HepG2 (cell line): ENCODE data around the gene NFAT5. TPM values are rescaled to one million over a fixed set of nuclear protein-coding genes. Genes with fewer than 3 reads are reported as not detected.

ENCODE experiments used
- ATF7-NPFF ChIP-seq: sonication (generic); formaldehyde crosslinking; IDR thresholded peaks from 2 replicates; pipeline ENCODE4 v1.8.1; 2023; ENCODE audit warnings: mild to moderate bottlenecking, low read depth, missing genetic modification reagents, moderate library complexity
- BHLHE40 ChIP-seq: IDR thresholded peaks from 2 replicates; pipeline ENCODE4 v1.6.1; 2011; ENCODE audit warnings: low read length, improper control_type of control experiment
- HIVEP1 ChIP-seq: sonication (generic); formaldehyde crosslinking; IDR thresholded peaks from 2 replicates; pipeline ENCODE4 v1.4.0; 2020; ENCODE audit warnings: mild to moderate bottlenecking, missing genetic modification reagents
- KLF12 ChIP-seq: sonication (generic); formaldehyde crosslinking; IDR thresholded peaks from 2 replicates; pipeline ENCODE4 v1.4.0; 2020; ENCODE audit warnings: missing genetic modification reagents, borderline replicate concordance
- MAF1 ChIP-seq: sonication (generic); formaldehyde crosslinking; IDR thresholded peaks from 2 replicates; pipeline ENCODE4 v1.5.0; 2020; ENCODE audit warnings: missing genetic modification reagents, borderline replicate concordance
- MED8 ChIP-seq: sonication (generic); formaldehyde crosslinking; IDR thresholded peaks from 2 replicates; pipeline ENCODE4 v1.8.1; 2023; ENCODE audit warnings: mild to moderate bottlenecking, missing genetic modification reagents; ENCODE audit not compliant: insufficient replicate concordance
- NR1H2 ChIP-seq: sonication (generic); formaldehyde crosslinking; IDR thresholded peaks from 2 replicates; pipeline ENCODE4 v1.8.1; 2022; ENCODE audit warnings: low read depth, missing genetic modification reagents, borderline replicate concordance
- REPIN1 ChIP-seq: sonication (generic); formaldehyde crosslinking; IDR thresholded peaks from 2 replicates; pipeline ENCODE4 v1.8.0; 2022; ENCODE audit warnings: missing genetic modification reagents, low read depth, mild to moderate bottlenecking, borderline replicate concordance
- SMAD3 ChIP-seq: sonication (generic); formaldehyde crosslinking; IDR thresholded peaks from 2 replicates; pipeline ENCODE4 v1.4.0; 2020; ENCODE audit warnings: missing genetic modification reagents
- SNAPC2 ChIP-seq: sonication (generic); formaldehyde crosslinking; IDR thresholded peaks from 2 replicates; pipeline ENCODE4 v1.8.1; 2022; ENCODE audit warnings: mild to moderate bottlenecking, missing genetic modification reagents
- SP1 ChIP-seq, 2 experiments: fragments of 450-650 bp in 1 of 2; sonication (generic) in 1 of 2; formaldehyde crosslinking in 1 of 2; IDR thresholded peaks; 2 replicates each; pipeline versions ENCODE4 v1.4.0 to v1.6.1; 2016 to 2020; ENCODE audit warnings: missing genetic modification reagents in 1 of 2
- ZNF670 ChIP-seq: sonication (generic); formaldehyde crosslinking; IDR thresholded peaks from 2 replicates; pipeline ENCODE4 v1.8.0; 2022; ENCODE audit warnings: mild to moderate bottlenecking, missing genetic modification reagents, borderline replicate concordance
- ZNF775 ChIP-seq: sonication (generic); formaldehyde crosslinking; IDR thresholded peaks from 2 replicates; pipeline ENCODE4 v1.4.0; 2020; ENCODE audit warnings: missing genetic modification reagents, mild to moderate bottlenecking, moderate library complexity, borderline replicate concordance
- ZNF83 ChIP-seq: sonication (generic); formaldehyde crosslinking; IDR thresholded peaks from 2 replicates; pipeline ENCODE4 v1.4.0; 2020; ENCODE audit warnings: missing genetic modification reagents, mild to moderate bottlenecking, borderline replicate concordance
- ZSCAN20 ChIP-seq: sonication (generic); formaldehyde crosslinking; IDR thresholded peaks from 2 replicates; pipeline ENCODE4 v1.4.0; 2020; ENCODE audit warnings: missing genetic modification reagents, mild to moderate bottlenecking, borderline replicate concordance
- polyA plus RNA-seq, 8 experiments: library from polyadenylated mRNA; depleted of rRNA in 3 of 8; stranded (reverse) in 7 of 8; unstranded in 1 of 8; fragments of >200 nt; fragmentation: Illumina TruSeq in 4 of 8; extraction: Trizol in 4 of 8; gene quantifications; 2 replicates each; pipeline versions ENCODE4 v1.2.1 to v1.2.3, GENCODE V29; 2011 to 2016; ENCODE audit warnings: low read depth in 4 of 8, missing spikeins in 1 of 8, mixed read lengths in 1 of 8; ENCODE audit not compliant: insufficient read depth in 1 of 8
- total RNA-seq, 5 experiments: library from RNA; depleted of rRNA; stranded (reverse); fragments of >200 nt; fragmentation: Illumina TruSeq; extraction: Trizol; gene quantifications; 2 replicates each; pipeline ENCODE4 v1.2.3, GENCODE V29; 2016; ENCODE audit warnings: low read depth in 1 of 5
- TF ChIP-seq, protein P1 (sequence below): sonication (generic); formaldehyde crosslinking; IDR thresholded peaks from 2 replicates; pipeline ENCODE4 v1.4.0; 2020; ENCODE audit warnings: mild to moderate bottlenecking, missing genetic modification reagents, borderline replicate concordance
- TF ChIP-seq, protein P2 (sequence below): fragments of 450-650 bp; IDR thresholded peaks from 2 replicates; pipeline ENCODE4 v1.6.1; 2017; ENCODE audit warnings: mild to moderate bottlenecking
- TF ChIP-seq, protein P3 (sequence below): sonication (generic); formaldehyde crosslinking; IDR thresholded peaks from 2 replicates; pipeline ENCODE4 v1.4.0; 2020; ENCODE audit warnings: missing genetic modification reagents
- TF ChIP-seq, protein P4 (sequence below): sonication (generic); IDR thresholded peaks from 2 replicates; pipeline ENCODE4 v1.6.1; 2016; ENCODE audit warnings: low read depth, borderline replicate concordance

Gene NFAT5
- total and polyA plus RNA-seq, 2 of the 13 experiments (the other 11 are each of a cell fraction or from before 2014, with no cell fraction given): 20.5 to 54.3 TPM

DNA sequence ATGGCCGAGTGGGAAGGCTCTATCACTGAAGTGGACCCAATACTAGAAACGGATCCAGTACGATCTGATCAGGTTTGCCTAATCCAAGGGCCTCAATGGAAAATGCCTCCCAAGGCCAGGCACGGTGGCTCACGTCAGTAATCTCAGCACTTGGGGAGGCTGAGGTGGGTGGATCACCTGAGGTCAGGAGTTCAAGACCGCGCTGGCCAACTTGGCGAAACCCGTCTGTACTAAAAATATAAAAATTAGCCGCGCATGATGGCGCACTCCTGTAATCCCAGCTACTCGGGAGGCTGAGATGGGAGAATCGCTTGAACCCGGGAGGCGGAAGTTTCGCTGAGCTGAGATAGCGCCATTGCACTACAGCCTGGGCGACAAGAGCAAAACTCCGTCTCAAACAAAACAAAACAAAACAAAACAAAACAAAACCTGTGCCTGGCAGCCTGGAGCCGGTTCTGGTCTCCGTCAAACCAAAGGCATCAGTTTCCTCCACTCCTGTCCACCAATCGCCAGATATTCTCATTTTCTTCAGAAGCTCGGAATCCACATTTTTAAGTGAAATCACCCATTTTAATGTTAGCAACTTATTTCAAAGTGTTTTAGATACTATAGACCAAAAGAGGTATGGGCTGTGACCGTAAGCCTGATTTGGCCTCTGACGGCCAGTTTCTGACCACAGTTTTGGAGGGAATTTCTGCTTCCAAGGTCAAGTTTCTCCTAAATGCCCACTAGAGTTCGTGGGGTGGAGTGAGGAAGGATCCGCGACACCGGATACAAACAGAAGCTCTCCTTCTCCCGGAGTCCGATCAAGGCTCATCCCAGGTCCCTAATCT, 159.9 kb downstream of the NFAT5 start (continued):
- no peak for TF ChIP-seq SP1 (IDR thresholded peaks at IDR 0.05)
- TF ChIP-seq SP1 (CRISPR knock-in tag; IDR thresholded peaks at IDR 0.05): no peak
- no peak for TF ChIP-seq ZSCAN20 (CRISPR knock-in tag)
- TF ChIP-seq REPIN1 (CRISPR knock-in tag): no peak
- TF ChIP-seq SMAD3 (CRISPR knock-in tag): no peak; the same call in 1 of the 2 replicates
- no peak for TF ChIP-seq ATF7-NPFF (CRISPR knock-in tag)
- no peak for TF ChIP-seq KLF12 (CRISPR knock-in tag)
- TF ChIP-seq BHLHE40: no peak
- TF ChIP-seq HIVEP1 (CRISPR knock-in tag): no peak
- TF ChIP-seq, protein P1, sequence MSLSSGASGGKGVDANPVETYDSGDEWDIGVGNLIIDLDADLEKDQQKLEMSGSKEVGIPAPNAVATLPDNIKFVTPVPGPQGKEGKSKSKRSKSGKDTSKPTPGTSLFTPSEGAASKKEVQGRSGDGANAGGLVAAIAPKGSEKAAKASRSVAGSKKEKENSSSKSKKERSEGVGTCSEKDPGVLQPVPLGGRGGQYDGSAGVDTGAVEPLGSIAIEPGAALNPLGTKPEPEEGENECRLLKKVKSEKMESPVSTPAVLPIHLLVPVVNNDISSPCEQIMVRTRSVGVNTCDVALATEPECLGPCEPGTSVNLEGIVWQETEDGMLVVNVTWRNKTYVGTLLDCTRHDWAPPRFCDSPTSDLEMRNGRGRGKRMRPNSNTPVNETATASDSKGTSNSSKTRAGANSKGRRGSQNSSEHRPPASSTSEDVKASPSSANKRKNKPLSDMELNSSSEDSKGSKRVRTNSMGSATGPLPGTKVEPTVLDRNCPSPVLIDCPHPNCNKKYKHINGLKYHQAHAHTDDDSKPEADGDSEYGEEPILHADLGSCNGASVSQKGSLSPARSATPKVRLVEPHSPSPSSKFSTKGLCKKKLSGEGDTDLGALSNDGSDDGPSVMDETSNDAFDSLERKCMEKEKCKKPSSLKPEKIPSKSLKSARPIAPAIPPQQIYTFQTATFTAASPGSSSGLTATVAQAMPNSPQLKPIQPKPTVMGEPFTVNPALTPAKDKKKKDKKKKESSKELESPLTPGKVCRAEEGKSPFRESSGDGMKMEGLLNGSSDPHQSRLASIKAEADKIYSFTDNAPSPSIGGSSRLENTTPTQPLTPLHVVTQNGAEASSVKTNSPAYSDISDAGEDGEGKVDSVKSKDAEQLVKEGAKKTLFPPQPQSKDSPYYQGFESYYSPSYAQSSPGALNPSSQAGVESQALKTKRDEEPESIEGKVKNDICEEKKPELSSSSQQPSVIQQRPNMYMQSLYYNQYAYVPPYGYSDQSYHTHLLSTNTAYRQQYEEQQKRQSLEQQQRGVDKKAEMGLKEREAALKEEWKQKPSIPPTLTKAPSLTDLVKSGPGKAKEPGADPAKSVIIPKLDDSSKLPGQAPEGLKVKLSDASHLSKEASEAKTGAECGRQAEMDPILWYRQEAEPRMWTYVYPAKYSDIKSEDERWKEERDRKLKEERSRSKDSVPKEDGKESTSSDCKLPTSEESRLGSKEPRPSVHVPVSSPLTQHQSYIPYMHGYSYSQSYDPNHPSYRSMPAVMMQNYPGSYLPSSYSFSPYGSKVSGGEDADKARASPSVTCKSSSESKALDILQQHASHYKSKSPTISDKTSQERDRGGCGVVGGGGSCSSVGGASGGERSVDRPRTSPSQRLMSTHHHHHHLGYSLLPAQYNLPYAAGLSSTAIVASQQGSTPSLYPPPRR (CRISPR knock-in tag): 0 out of 2 replicates have a peak, but pooled peaks have one; percentile 15
- no peak for TF ChIP-seq MAF1 (CRISPR knock-in tag)
- TF ChIP-seq NR1H2 (CRISPR knock-in tag): 0 out of 2 replicates have a peak, but pooled peaks have one; percentile 67
- TF ChIP-seq ZNF670: no peak
- TF ChIP-seq, protein P2, sequence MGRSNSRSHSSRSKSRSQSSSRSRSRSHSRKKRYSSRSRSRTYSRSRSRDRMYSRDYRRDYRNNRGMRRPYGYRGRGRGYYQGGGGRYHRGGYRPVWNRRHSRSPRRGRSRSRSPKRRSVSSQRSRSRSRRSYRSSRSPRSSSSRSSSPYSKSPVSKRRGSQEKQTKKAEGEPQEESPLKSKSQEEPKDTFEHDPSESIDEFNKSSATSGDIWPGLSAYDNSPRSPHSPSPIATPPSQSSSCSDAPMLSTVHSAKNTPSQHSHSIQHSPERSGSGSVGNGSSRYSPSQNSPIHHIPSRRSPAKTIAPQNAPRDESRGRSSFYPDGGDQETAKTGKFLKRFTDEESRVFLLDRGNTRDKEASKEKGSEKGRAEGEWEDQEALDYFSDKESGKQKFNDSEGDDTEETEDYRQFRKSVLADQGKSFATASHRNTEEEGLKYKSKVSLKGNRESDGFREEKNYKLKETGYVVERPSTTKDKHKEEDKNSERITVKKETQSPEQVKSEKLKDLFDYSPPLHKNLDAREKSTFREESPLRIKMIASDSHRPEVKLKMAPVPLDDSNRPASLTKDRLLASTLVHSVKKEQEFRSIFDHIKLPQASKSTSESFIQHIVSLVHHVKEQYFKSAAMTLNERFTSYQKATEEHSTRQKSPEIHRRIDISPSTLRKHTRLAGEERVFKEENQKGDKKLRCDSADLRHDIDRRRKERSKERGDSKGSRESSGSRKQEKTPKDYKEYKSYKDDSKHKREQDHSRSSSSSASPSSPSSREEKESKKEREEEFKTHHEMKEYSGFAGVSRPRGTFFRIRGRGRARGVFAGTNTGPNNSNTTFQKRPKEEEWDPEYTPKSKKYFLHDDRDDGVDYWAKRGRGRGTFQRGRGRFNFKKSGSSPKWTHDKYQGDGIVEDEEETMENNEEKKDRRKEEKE: no peak
- TF ChIP-seq ZNF775 (CRISPR knock-in tag): no peak
- TF ChIP-seq ZNF83: no peak
- TF ChIP-seq, protein P3, sequence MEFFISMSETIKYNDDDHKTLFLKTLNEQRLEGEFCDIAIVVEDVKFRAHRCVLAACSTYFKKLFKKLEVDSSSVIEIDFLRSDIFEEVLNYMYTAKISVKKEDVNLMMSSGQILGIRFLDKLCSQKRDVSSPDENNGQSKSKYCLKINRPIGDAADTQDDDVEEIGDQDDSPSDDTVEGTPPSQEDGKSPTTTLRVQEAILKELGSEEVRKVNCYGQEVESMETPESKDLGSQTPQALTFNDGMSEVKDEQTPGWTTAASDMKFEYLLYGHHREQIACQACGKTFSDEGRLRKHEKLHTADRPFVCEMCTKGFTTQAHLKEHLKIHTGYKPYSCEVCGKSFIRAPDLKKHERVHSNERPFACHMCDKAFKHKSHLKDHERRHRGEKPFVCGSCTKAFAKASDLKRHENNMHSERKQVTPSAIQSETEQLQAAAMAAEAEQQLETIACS: no peak
- TF ChIP-seq, protein P4, sequence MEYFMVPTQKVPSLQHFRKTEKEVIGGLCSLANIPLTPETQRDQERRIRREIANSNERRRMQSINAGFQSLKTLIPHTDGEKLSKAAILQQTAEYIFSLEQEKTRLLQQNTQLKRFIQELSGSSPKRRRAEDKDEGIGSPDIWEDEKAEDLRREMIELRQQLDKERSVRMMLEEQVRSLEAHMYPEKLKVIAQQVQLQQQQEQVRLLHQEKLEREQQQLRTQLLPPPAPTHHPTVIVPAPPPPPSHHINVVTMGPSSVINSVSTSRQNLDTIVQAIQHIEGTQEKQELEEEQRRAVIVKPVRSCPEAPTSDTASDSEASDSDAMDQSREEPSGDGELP: no peak
- peak; percentile 42; the same call in 1 of the 2 replicates for TF ChIP-seq SNAPC2 (CRISPR knock-in tag)
- peak; percentile 22 for TF ChIP-seq MED8 (CRISPR knock-in tag)
